ENCODE data around the gene MBP.
A peak's percentile ranks its signal among the peaks of the same experiment; 100 is the strongest.

MBP gene

GRCh38 chr18:77002496-77002895, 130.1 kb downstream of the MBP start:
- no peaks in the 10 kb centered on the region for H3K79me2 ChIP-seq (ENCODE audit: insufficient read depth, low read length)
- peak overlapping the region; percentile 81 for H3K27ac ChIP-seq (ENCODE audit: low read depth, low read length, poor library complexity, severe bottlenecking)
- TF ChIP-seq CTCF (IDR thresholded peaks at IDR 0.05; ENCODE audit: low read length): no peak
- no peak for TF ChIP-seq EZH2 (IDR thresholded peaks at IDR 0.05; ENCODE audit: borderline replicate concordance, low read length)
- no peaks in the 10 kb centered on the region for H3F3A ChIP-seq (ENCODE audit: insufficient read depth, low read length)
- H3K9ac ChIP-seq (ENCODE audit: low read length): peak overlapping the region; percentile 10; the same call in 1 of the 2 replicates
- no peaks in the 10 kb centered on the region for H4K20me1 ChIP-seq (ENCODE audit: insufficient read depth, low read length)
- H3K9me3 ChIP-seq (ENCODE audit: low read length): no peaks in the 10 kb centered on the region
- H3K27me3 ChIP-seq (ENCODE audit: insufficient read depth, low read length): no peaks in the 10 kb centered on the region
- H3K4me3 ChIP-seq (ENCODE audit: low read depth, low read length, poor library complexity, severe bottlenecking): no peak overlapping the region
- no peaks in the 10 kb centered on the region for H3K9me2 ChIP-seq (ENCODE audit: low read depth, low read length)
- no peaks in the 10 kb centered on the region for H3K36me3 ChIP-seq (ENCODE audit: insufficient read depth, low read length)
- peak overlapping the region; percentile 21; the same call in 1 of the 2 replicates for H3K4me2 ChIP-seq (ENCODE audit: low read length)
- peaks cover 72% of the 10 kb centered on the region for H3K4me1 ChIP-seq (ENCODE audit: insufficient read depth, low read length, severe bottlenecking)
- no peak overlapping the region for H2AFZ ChIP-seq (ENCODE audit: low read length)

GRCh38 chr18:77001979-77002378, 130.6 kb downstream of the MBP start:
- H3K9me3 ChIP-seq (ENCODE audit: low read length): no peaks in the 10 kb centered on the region
- no peaks in the 10 kb centered on the region for H3F3A ChIP-seq (ENCODE audit: insufficient read depth, low read length)
- no peaks in the 10 kb centered on the region for H3K79me2 ChIP-seq (ENCODE audit: insufficient read depth, low read length)
- peaks cover 67% of the 10 kb centered on the region for H3K4me1 ChIP-seq (ENCODE audit: insufficient read depth, low read length, severe bottlenecking)
- H3K4me2 ChIP-seq (ENCODE audit: low read length): peak overlapping the region; percentile 21; the same call in 1 of the 2 replicates
- H4K20me1 ChIP-seq (ENCODE audit: insufficient read depth, low read length): no peaks in the 10 kb centered on the region
- peak overlapping the region; percentile 81 for H3K27ac ChIP-seq (ENCODE audit: low read depth, low read length, poor library complexity, severe bottlenecking)
- H2AFZ ChIP-seq (ENCODE audit: low read length): no peak overlapping the region
- H3K4me3 ChIP-seq (ENCODE audit: low read depth, low read length, poor library complexity, severe bottlenecking): no peak overlapping the region
- TF ChIP-seq CTCF (IDR thresholded peaks at IDR 0.05; ENCODE audit: low read length) (no peak), EZH2 (IDR thresholded peaks at IDR 0.05; ENCODE audit: borderline replicate concordance, low read length) (no peak)
- no peak overlapping the region for H3K9ac ChIP-seq (ENCODE audit: low read length)
- no peaks in the 10 kb centered on the region for H3K36me3 ChIP-seq (ENCODE audit: insufficient read depth, low read length)
- H3K9me2 ChIP-seq (ENCODE audit: low read depth, low read length): no peaks in the 10 kb centered on the region
- no peaks in the 10 kb centered on the region for H3K27me3 ChIP-seq (ENCODE audit: insufficient read depth, low read length)

GRCh38 chr18:77001041-77001440, 131.5 kb downstream of the MBP start:
- Histone ChIP-seq H3F3A (ENCODE audit: insufficient read depth, low read length) (no peaks in the 10 kb centered on the region), H3K4me3 (ENCODE audit: low read depth, low read length, poor library complexity, severe bottlenecking) (no peak overlapping the region), H3K9me2 (ENCODE audit: low read depth, low read length) (no peaks in the 10 kb centered on the region), H3K27ac (ENCODE audit: low read depth, low read length, poor library complexity, severe bottlenecking) (peak overlapping the region; percentile 81), H3K4me1 (ENCODE audit: insufficient read depth, low read length, severe bottlenecking) (peaks cover 59% of the 10 kb centered on the region), H3K4me2 (ENCODE audit: low read length) (no peak overlapping the region), H3K79me2 (ENCODE audit: insufficient read depth, low read length) (no peaks in the 10 kb centered on the region), H3K9ac (ENCODE audit: low read length) (no peak overlapping the region), H3K36me3 (ENCODE audit: insufficient read depth, low read length) (no peaks in the 10 kb centered on the region), H3K27me3 (ENCODE audit: insufficient read depth, low read length) (no peaks in the 10 kb centered on the region), H4K20me1 (ENCODE audit: insufficient read depth, low read length) (no peaks in the 10 kb centered on the region), H2AFZ (ENCODE audit: low read length) (no peak overlapping the region), H3K9me3 (ENCODE audit: low read length) (no peaks in the 10 kb centered on the region)
- TF ChIP-seq CTCF (IDR thresholded peaks at IDR 0.05; ENCODE audit: low read length) (no peak), EZH2 (IDR thresholded peaks at IDR 0.05; ENCODE audit: borderline replicate concordance, low read length) (no peak)
